HG03139 (cell line): ENCODE measurements around the gene MAPRE3.
"Not testable (repeated sequence)": the region's sequence is repeated elsewhere in the genome, so short reads cannot be mapped to it uniquely, and the experiment has no call there.

Experiments used
- ATAC-seq: cut with Tn5 transposase; IDR thresholded peaks from one replicate; pipeline ENCODE4 v1.9.1; 2021; ENCODE audit not compliant: unreplicated experiment

The MAPRE3 gene

GRCh38 chr2:27067385-27067784, 96.9 kb downstream of the MAPRE3 start:
- ATAC-seq = no peak

DNA sequence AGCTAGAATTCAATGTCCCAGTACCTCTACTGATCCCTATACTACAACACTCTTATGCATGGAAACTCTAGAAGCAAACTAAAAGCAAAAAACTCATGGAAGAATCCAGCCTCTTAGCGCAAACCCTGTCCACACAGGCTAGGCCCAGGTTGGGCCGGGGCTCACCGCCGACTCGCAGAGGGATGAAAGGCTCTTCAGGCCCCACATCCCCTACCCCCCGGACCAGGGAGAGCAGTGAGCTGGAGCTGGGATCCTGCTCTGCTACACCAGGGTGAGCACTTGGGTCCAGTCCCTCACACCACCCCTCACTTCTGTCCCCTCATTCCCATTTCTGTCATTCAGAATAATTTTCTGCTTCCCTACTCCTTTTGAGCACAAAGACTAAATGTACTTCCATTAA, 99.0 kb downstream of the MAPRE3 start:
- no peak for ATAC-seq

GRCh38 chr2:27069961-27070618, 99.7 kb downstream of the MAPRE3 start:
- ATAC-seq = no peak

GRCh38 chr2:27070653-27071276, 100.3 kb downstream of the MAPRE3 start:
- no peak for ATAC-seq

- ATAC-seq = peak; percentile 77
Measured at GRCh38 chr2:27071277-27071989, 101.0 kb downstream of the MAPRE3 start, which contains the start of gene OST4. Gene OST4, minus strand, starts transcription at chr2:27071654.

DNA sequence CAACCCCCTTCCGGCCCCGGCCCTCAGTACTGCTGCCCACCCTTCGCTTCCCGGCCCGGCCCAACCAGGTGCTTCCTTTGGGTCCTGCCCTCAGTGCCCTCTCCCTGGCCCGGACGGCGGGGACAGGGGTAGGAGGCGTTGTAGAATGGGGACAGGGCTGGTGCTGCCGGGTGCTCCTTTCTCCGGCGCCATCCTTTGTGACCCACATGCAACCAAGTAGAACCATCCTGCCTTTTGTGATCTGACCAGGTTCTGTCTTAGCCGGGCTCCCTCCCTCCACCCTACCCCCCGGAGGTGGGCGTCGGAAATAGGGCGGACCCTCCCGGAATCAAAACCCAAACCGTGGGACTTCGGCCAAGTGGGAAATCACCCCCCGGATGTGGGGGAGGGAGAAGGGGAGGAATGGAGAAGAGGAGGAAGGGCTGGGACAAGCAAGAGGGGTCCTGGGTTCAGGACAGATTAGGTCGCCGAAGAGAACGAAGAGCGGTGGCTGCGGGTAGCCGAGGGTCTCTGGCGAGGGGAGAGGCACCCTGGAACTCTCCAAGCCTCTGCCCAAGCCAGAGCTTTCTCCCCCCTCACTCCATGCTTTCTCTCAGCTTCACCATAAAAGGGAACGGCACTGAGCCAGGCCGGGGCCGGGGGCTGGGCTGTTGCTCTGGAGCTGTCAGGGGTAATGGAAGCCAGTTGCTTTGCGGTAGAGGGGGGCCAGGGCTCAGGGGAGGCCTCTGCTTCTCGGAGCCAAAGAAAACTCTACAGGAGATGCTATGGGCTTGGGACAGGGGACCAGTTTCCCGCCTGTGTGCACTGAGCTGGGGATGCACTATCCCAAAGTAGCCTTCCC, 101.8 kb downstream of the MAPRE3 start:
- ATAC-seq = peak; percentile 4

- no peak for ATAC-seq
Measured at GRCh38 chr2:27072920-27073319, 102.5 kb downstream of the MAPRE3 start.

GRCh38 chr2:27073782-27074181, 103.3 kb downstream of the MAPRE3 start:
- no peak for ATAC-seq

GRCh38 chr2:27074738-27075565, 104.5 kb downstream of the MAPRE3 start:
- no peak for ATAC-seq

GRCh38 chr2:27075566-27075871, 105.1 kb downstream of the MAPRE3 start:
- ATAC-seq = not testable (repeated sequence)

GRCh38 chr2:27076323-27076722, 105.9 kb downstream of the MAPRE3 start:
- ATAC-seq = no peak
